Measurements from ENCODE around the gene ARRB1. TPM values are rescaled to one million over a fixed set of nuclear protein-coding genes. Genes with fewer than 3 reads are reported as not detected.
A peak's percentile ranks its signal among the peaks of the same experiment; 100 is the strongest.

ARRB1 gene
- total RNA-seq, 1 experiment from 2014 or later = 219 TPM

DNA sequence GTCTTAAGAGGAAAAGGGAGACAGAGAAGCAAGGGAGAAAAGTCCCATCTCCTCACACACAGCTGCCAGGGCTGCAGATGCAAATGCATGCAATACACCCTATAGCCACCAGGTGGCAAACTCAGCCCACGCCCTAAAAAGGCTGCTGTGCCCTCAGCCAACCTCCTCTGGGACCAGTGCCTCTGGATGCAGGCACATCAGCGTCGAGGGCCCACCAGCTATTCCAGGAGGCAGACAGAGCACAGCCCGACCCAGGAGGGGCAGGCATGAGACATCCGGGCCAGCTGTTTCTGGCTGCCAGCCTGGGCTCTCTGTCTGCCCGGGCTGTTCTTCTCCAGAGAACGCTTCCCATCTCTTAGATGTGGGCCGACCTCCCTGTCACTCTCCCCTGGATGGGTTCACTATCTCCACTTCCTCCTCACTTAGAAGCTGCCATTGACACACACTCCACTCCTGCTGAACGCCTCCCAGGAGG lies 71.2 kb downstream of the ARRB1 start:
- Histone ChIP-seq H3K27me3 (ENCODE audit: control insufficient read depth, insufficient read depth, low read length) (no peaks in the 10 kb centered on the region), H3K4me1 (ENCODE audit: control insufficient read depth, insufficient read depth, low read length) (peaks cover 14% of the 10 kb centered on the region; the same call in 1 of the 2 replicates), H3K36me3 (ENCODE audit: control insufficient read depth, insufficient read depth, low read length) (peaks cover 6% of the 10 kb centered on the region; the same call in 1 of the 2 replicates), H3K9me3 (ENCODE audit: control insufficient read depth, insufficient read depth, low read depth, low read length) (no peaks in the 10 kb centered on the region), H3K4me3 (ENCODE audit: low read depth in 2 of 2, low read length in 2 of 2) (no peak overlapping the region), H3K27ac (ENCODE audit: low read length) (peak overlapping the region; percentile 64)
- in situ Hi-C loops (cut with HindIII; ENCODE audit: low pct_unique_long_range_greater_than_20kb, low sequenced_read_pairs) (no loop called here), intact Hi-C loops (cut with micrococcal nuclease; ENCODE audit: unreplicated experiment) (loop anchor here (1.0 to 2.0 kb wide), 2 partner anchors 49 to 104 kb away; no protein-coding TSS in a partner anchor)
- DNase-seq (ENCODE audit: low read depth, low spot score) (peak; percentile 61), ATAC-seq (peak; percentile 90)
- CTCF ChIA-PET = interaction anchor here (0.5 to 1.4 kb wide), 8 partner anchors 9 to 295 kb away, joined by 3 to 7 read pairs (median 4); no protein-coding TSS in a partner anchor
- BruUV-seq (replicated peaks) = no TSS peak
- POLR2A ChIA-PET = interaction anchor here (0.6 kb wide), 1 partner anchor 120 kb away, joined by 3 read pairs; no protein-coding TSS in a partner anchor
- no peak for TF ChIP-seq SIN3A (IDR thresholded peaks at IDR 0.05; ENCODE audit: borderline replicate concordance, insufficient read depth, low read depth, low read length)
- peak; percentile 99 for TF ChIP-seq CTCF (IDR thresholded peaks at IDR 0.05)
- peak; percentile 40; the same call in 1 of the 2 replicates for TF ChIP-seq POLR2AphosphoS5 (IDR thresholded peaks at IDR 0.05; ENCODE audit: low read depth, low read length)

GRCh38 chr11:75279273-75279672 lies 72.2 kb downstream of the ARRB1 start:
- in situ Hi-C loops (cut with HindIII; ENCODE audit: low pct_unique_long_range_greater_than_20kb, low sequenced_read_pairs) (no loop called here), intact Hi-C loops (cut with micrococcal nuclease; ENCODE audit: unreplicated experiment) (no loop called here)
- ATAC-seq = no peak
- H3K36me3 ChIP-seq (ENCODE audit: control insufficient read depth, insufficient read depth, low read length) = peaks cover 6% of the 10 kb centered on the region; the same call in 1 of the 2 replicates
- no peak for TF ChIP-seq POLR2AphosphoS5 (IDR thresholded peaks at IDR 0.05; ENCODE audit: low read depth, low read length)
- no peak overlapping the region for H3K4me3 ChIP-seq (ENCODE audit: low read depth in 2 of 2, low read length in 2 of 2)
- no peaks in the 10 kb centered on the region for H3K27me3 ChIP-seq (ENCODE audit: control insufficient read depth, insufficient read depth, low read length)
- no peaks in the 10 kb centered on the region for H3K9me3 ChIP-seq (ENCODE audit: control insufficient read depth, insufficient read depth, low read depth, low read length)
- DNase-seq (ENCODE audit: low read depth, low spot score) = no peak
- peaks cover 14% of the 10 kb centered on the region; the same call in 1 of the 2 replicates for H3K4me1 ChIP-seq (ENCODE audit: control insufficient read depth, insufficient read depth, low read length)
- BruUV-seq (replicated peaks) = TSS peak; percentile 48
- POLR2A ChIA-PET = no interaction called here
- peak overlapping the region; percentile 14; the same call in 1 of the 2 replicates for H3K27ac ChIP-seq (ENCODE audit: low read length)
- CTCF ChIA-PET = interaction anchor here (0.9 to 1.4 kb wide), 2 partner anchors 102 to 105 kb away, joined by 4 to 7 read pairs; no protein-coding TSS in a partner anchor

GRCh38 chr11:75277991-75278790 lies 73.3 kb downstream of the ARRB1 start:
- intact Hi-C loops (cut with micrococcal nuclease; ENCODE audit: unreplicated experiment) (no loop called here), in situ Hi-C loops (cut with HindIII; ENCODE audit: low pct_unique_long_range_greater_than_20kb, low sequenced_read_pairs) (no loop called here)
- ChIA-PET POLR2A (no interaction called here), CTCF (no interaction called here)
- TF ChIP-seq CTCF (IDR thresholded peaks at IDR 0.05) = no peak
- no peak for TF ChIP-seq TCF7L2 (IDR thresholded peaks at IDR 0.05; ENCODE audit: low read depth, low read length)
- no peak for TF ChIP-seq POLR2AphosphoS5 (IDR thresholded peaks at IDR 0.05; ENCODE audit: low read depth, low read length)
- TF ChIP-seq, protein P1, sequence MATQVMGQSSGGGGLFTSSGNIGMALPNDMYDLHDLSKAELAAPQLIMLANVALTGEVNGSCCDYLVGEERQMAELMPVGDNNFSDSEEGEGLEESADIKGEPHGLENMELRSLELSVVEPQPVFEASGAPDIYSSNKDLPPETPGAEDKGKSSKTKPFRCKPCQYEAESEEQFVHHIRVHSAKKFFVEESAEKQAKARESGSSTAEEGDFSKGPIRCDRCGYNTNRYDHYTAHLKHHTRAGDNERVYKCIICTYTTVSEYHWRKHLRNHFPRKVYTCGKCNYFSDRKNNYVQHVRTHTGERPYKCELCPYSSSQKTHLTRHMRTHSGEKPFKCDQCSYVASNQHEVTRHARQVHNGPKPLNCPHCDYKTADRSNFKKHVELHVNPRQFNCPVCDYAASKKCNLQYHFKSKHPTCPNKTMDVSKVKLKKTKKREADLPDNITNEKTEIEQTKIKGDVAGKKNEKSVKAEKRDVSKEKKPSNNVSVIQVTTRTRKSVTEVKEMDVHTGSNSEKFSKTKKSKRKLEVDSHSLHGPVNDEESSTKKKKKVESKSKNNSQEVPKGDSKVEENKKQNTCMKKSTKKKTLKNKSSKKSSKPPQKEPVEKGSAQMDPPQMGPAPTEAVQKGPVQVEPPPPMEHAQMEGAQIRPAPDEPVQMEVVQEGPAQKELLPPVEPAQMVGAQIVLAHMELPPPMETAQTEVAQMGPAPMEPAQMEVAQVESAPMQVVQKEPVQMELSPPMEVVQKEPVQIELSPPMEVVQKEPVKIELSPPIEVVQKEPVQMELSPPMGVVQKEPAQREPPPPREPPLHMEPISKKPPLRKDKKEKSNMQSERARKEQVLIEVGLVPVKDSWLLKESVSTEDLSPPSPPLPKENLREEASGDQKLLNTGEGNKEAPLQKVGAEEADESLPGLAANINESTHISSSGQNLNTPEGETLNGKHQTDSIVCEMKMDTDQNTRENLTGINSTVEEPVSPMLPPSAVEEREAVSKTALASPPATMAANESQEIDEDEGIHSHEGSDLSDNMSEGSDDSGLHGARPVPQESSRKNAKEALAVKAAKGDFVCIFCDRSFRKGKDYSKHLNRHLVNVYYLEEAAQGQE (IDR thresholded peaks at IDR 0.05; ENCODE audit: insufficient read depth in 1 of 2, low read depth in 2 of 2, low read length in 1 of 2) = no peak
- TF ChIP-seq SIN3A (IDR thresholded peaks at IDR 0.05; ENCODE audit: borderline replicate concordance, insufficient read depth, low read depth, low read length) = no peak
- peaks cover 11% of the 10 kb centered on the region; the same call in 1 of the 2 replicates for H3K36me3 ChIP-seq (ENCODE audit: control insufficient read depth, insufficient read depth, low read length)
- no TSS peak for BruUV-seq (replicated peaks)
- no peak overlapping the region for H3K27ac ChIP-seq (ENCODE audit: low read length)
- no peaks in the 10 kb centered on the region for H3K9me3 ChIP-seq (ENCODE audit: control insufficient read depth, insufficient read depth, low read depth, low read length)
- ATAC-seq = no peak
- H3K4me3 ChIP-seq (ENCODE audit: low read depth in 2 of 2, low read length in 2 of 2) = no peak overlapping the region
- no peak for DNase-seq (ENCODE audit: low read depth, low spot score)
- H3K4me1 ChIP-seq (ENCODE audit: control insufficient read depth, insufficient read depth, low read length) = peaks cover 14% of the 10 kb centered on the region; the same call in 1 of the 2 replicates
- H3K27me3 ChIP-seq (ENCODE audit: control insufficient read depth, insufficient read depth, low read length) = no peaks in the 10 kb centered on the region
